ENCODE results near the gene SRCAP.
A peak's percentile ranks its signal among the peaks of the same experiment; 100 is the strongest.

Gene SRCAP

GRCh38 chr16:30698816-30699614 is at the start of gene SRCAP:
TSS of gene SRCAP (plus strand) at chr16:30699171. CDS start at chr16:30700825, 1,654 bp downstream.
- peak; percentile 69 for DNase-seq (ENCODE audit: low read depth)
- peak within 1 kb of the TSS; percentile 93 for H3K4me3 ChIP-seq (ENCODE audit: low read length)
- no peak for TF ChIP-seq CTCF (conservative IDR thresholded peaks at IDR 0.05; ENCODE audit: low read length)

GRCh38 chr16:30649725-30650368 is 49.1 kb upstream of the SRCAP start:
- DNase-seq (ENCODE audit: low read depth) = no peak
- no peak for TF ChIP-seq CTCF (conservative IDR thresholded peaks at IDR 0.05; ENCODE audit: low read length)

GRCh38 chr16:30650369-30651123 is 48.4 kb upstream of the SRCAP start, which contains the start of gene PRR14:
TSS of gene PRR14 (plus strand) at chr16:30650960. CDS start at chr16:30651646, 686 bp downstream.
- no peak for TF ChIP-seq CTCF (conservative IDR thresholded peaks at IDR 0.05; ENCODE audit: low read length)
- DNase-seq (ENCODE audit: low read depth) = peak; percentile 99
- peak within 1 kb of the TSS; percentile 91 for H3K4me3 ChIP-seq (ENCODE audit: low read length)

More at GRCh38 chr16:30649725-30650368, 49.1 kb upstream of the SRCAP start:
- peak overlapping the region; percentile 57 for H3K4me3 ChIP-seq (ENCODE audit: low read length)

GRCh38 chr16:30651124-30652004 is 47.6 kb upstream of the SRCAP start:
- TF ChIP-seq CTCF (conservative IDR thresholded peaks at IDR 0.05; ENCODE audit: low read length) = peak; percentile 40
- peak overlapping the region; percentile 91 for H3K4me3 ChIP-seq (ENCODE audit: low read length)
- peak; percentile 69 for DNase-seq (ENCODE audit: low read depth)

GRCh38 chr16:30652005-30652296 is 47.0 kb upstream of the SRCAP start:
- no peak for DNase-seq (ENCODE audit: low read depth)
- no peak for TF ChIP-seq CTCF (conservative IDR thresholded peaks at IDR 0.05; ENCODE audit: low read length)
- H3K4me3 ChIP-seq (ENCODE audit: low read length) = peak overlapping the region; percentile 72

GRCh38 chr16:30652718-30653117 is 46.3 kb upstream of the SRCAP start:
- DNase-seq (ENCODE audit: low read depth) = no peak
- TF ChIP-seq CTCF (conservative IDR thresholded peaks at IDR 0.05; ENCODE audit: low read length) = no peak
- no peak overlapping the region for H3K4me3 ChIP-seq (ENCODE audit: low read length)

Measured in AG10803 (cell line).